OCI-LY3 (cell line): ENCODE measurements around the gene FLCN.

Experiments
- H2AFZ ChIP-seq: fragments of 200-600, 300-600 bp; shearing (Covaris generic); 2 replicates; pipeline ENCODE4 v1.6.0; 2014; ENCODE audit warnings: antibody characterized with exemption, low read depth, low read length
- H3K27ac ChIP-seq: fragments of 200-600, 300-600 bp; sonication (generic); 2 replicates; pipeline ENCODE4 v1.5.1; 2014; ENCODE audit warnings: mild to moderate bottlenecking, low read length, moderate library complexity, mixed read lengths
- H3K27me3 ChIP-seq: fragments of 200-600, 300-600 bp; sonication (generic); 2 replicates; pipeline ENCODE4 v1.6.1; 2014; ENCODE audit warnings: low read depth, low read length, mixed read lengths
- H3K36me3 ChIP-seq: fragments of 200-600, 300-600 bp; sonication (generic); replicated peaks from 2 replicates; pipeline ENCODE3; 2014; ENCODE audit warnings: low read depth, low read length, mixed read lengths
- H3K4me1 ChIP-seq: fragments of 300-600, 200-600 bp; sonication (generic); 2 replicates; pipeline ENCODE4 v1.6.1; 2014; ENCODE audit warnings: low read length, mixed read lengths
- H3K4me2 ChIP-seq: fragments of 200-600, 300-600 bp; sonication (generic); 2 replicates; pipeline ENCODE4 v1.6.1; 2014; ENCODE audit warnings: low read length, mixed read lengths
- H3K4me3 ChIP-seq: fragments of 300-600, 200-600 bp; sonication (generic); 2 replicates; pipeline ENCODE4 v1.5.1; 2014; ENCODE audit warnings: antibody characterized with exemption, mild to moderate bottlenecking, low read length, moderate library complexity
- H3K79me2 ChIP-seq: fragments of 300-600, 200-600 bp; shearing (Covaris generic); 2 replicates; pipeline ENCODE4 v1.6.1; 2014; ENCODE audit warnings: mild to moderate bottlenecking, low read length, mixed read lengths
- H3K9ac ChIP-seq: fragments of 300-600, 200-600 bp; shearing (Covaris generic); 2 replicates; pipeline ENCODE4 v1.6.0; 2014; ENCODE audit warnings: mild to moderate bottlenecking, low read length, moderate library complexity
- H3K9me3 ChIP-seq: fragments of 200-600, 300-600 bp; shearing (Covaris generic); 2 replicates; pipeline ENCODE4 v1.6.1; 2014; ENCODE audit warnings: low read length, mixed read lengths; ENCODE audit not compliant: insufficient read depth
- H4K20me1 ChIP-seq: fragments of 200-600, 300-600 bp; sonication (generic); 2 replicates; pipeline ENCODE4 v1.6.1; 2016; ENCODE audit warnings: low read length, mixed read lengths; ENCODE audit not compliant: insufficient read depth
- EZH2phosphoT487 ChIP-seq: fragments of 200-600 bp; shearing (Covaris generic); IDR thresholded peaks from 2 replicates; pipeline ENCODE4 v1.6.1; 2018; ENCODE audit warnings: antibody characterized with exemption, mixed run types, low read depth
- TF ChIP-seq, protein P1 (sequence below): fragments of 200-600, 300-600 bp; sonication (generic); IDR thresholded peaks from 2 replicates; pipeline ENCODE4 v1.5.1; 2014; ENCODE audit warnings: antibody characterized with exemption, low read length, low read depth

Gene FLCN

DNA sequence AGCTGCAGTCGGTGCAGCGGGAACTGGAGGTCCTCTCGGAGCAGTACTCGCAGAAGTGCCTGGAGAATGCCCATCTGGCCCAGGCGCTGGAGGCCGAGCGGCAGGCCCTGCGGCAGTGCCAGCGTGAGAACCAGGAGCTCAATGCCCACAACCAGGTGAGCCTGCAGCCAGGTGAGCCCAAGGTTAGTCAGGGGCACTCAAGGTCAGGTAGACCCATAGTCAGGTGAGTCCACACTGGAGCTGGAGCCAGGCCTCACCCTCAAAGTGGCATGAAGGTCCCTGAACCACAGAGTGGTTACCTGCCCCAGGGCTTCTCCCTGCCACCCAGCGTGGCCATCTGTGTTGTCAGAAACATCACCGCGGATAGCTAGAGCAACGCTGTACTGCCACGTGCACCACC lies 63.0 kb downstream of the FLCN start:
- no peak overlapping the region for H3K9ac ChIP-seq
- no peaks in the 10 kb centered on the region for H3K36me3 ChIP-seq
- no peak overlapping the region for H3K4me3 ChIP-seq
- H3K27ac ChIP-seq, result no peak overlapping the region
- TF ChIP-seq, protein P1, sequence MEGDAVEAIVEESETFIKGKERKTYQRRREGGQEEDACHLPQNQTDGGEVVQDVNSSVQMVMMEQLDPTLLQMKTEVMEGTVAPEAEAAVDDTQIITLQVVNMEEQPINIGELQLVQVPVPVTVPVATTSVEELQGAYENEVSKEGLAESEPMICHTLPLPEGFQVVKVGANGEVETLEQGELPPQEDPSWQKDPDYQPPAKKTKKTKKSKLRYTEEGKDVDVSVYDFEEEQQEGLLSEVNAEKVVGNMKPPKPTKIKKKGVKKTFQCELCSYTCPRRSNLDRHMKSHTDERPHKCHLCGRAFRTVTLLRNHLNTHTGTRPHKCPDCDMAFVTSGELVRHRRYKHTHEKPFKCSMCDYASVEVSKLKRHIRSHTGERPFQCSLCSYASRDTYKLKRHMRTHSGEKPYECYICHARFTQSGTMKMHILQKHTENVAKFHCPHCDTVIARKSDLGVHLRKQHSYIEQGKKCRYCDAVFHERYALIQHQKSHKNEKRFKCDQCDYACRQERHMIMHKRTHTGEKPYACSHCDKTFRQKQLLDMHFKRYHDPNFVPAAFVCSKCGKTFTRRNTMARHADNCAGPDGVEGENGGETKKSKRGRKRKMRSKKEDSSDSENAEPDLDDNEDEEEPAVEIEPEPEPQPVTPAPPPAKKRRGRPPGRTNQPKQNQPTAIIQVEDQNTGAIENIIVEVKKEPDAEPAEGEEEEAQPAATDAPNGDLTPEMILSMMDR, result no peak
- no peak for TF ChIP-seq EZH2phosphoT487
- no peaks in the 10 kb centered on the region for H4K20me1 ChIP-seq
- H3K4me2 ChIP-seq, result no peak overlapping the region
- H3K9me3 ChIP-seq, result no peaks in the 10 kb centered on the region
- no peak overlapping the region for H2AFZ ChIP-seq
- no peaks in the 10 kb centered on the region for H3K79me2 ChIP-seq
- no peaks in the 10 kb centered on the region for H3K27me3 ChIP-seq
- no peaks in the 10 kb centered on the region for H3K4me1 ChIP-seq

DNA sequence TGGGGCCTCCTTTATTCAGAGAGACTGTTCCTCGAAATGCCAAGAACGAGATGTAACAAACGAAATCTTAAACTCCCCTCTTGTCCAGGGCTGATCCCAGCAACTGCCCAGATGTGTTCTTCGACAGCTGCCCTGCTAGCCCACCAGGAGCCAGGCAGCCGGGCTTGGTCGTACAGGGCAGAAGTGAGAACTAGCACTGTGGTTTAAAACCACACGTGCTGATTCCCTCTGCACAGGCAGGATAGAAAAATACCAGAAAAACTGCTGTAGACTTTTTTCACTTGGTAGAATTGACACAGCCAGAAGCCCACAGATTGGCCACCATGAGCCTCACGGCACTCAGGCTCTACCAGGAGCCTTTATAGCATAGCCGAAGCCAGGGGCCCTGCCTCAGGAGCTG lies 64.0 kb downstream of the FLCN start:
- Histone ChIP-seq H3K9me3 (no peaks in the 10 kb centered on the region), H3K9ac (no peak overlapping the region)

GRCh38 chr17:17172001-17172939 lies 64.7 kb downstream of the FLCN start:
- Histone ChIP-seq H3K27ac (no peak overlapping the region), H2AFZ (no peak overlapping the region), H3K79me2 (no peaks in the 10 kb centered on the region)

More for the DNA sequence above, 64.0 kb downstream of the FLCN start:
- H3K36me3 ChIP-seq, result no peaks in the 10 kb centered on the region
- H3K27me3 ChIP-seq, result no peaks in the 10 kb centered on the region
- H3K4me3 ChIP-seq, result no peak overlapping the region
- no peak overlapping the region for H3K4me2 ChIP-seq
- no peak overlapping the region for H2AFZ ChIP-seq
- no peaks in the 10 kb centered on the region for H3K4me1 ChIP-seq
- H3K27ac ChIP-seq, result no peak overlapping the region
- H4K20me1 ChIP-seq, result no peaks in the 10 kb centered on the region
- H3K79me2 ChIP-seq, result no peaks in the 10 kb centered on the region
- no peak for TF ChIP-seq EZH2phosphoT487
- TF ChIP-seq, protein P1, result no peak

GRCh38 chr17:17171186-17171585 lies 65.8 kb downstream of the FLCN start:
- no peaks in the 10 kb centered on the region for H3K79me2 ChIP-seq
- no peaks in the 10 kb centered on the region for H3K9me3 ChIP-seq
- TF ChIP-seq, protein P1, result no peak
- TF ChIP-seq EZH2phosphoT487, result no peak
- H3K27me3 ChIP-seq, result no peaks in the 10 kb centered on the region
- no peak overlapping the region for H3K27ac ChIP-seq
- no peaks in the 10 kb centered on the region for H3K4me1 ChIP-seq
- no peaks in the 10 kb centered on the region for H3K36me3 ChIP-seq
- H2AFZ ChIP-seq, result no peak overlapping the region
- no peak overlapping the region for H3K9ac ChIP-seq
- H4K20me1 ChIP-seq, result no peaks in the 10 kb centered on the region
- no peak overlapping the region for H3K4me3 ChIP-seq
- no peak overlapping the region for H3K4me2 ChIP-seq

More at GRCh38 chr17:17172001-17172939, 64.7 kb downstream of the FLCN start:
- Histone ChIP-seq H3K27me3 (no peaks in the 10 kb centered on the region), H3K4me3 (no peak overlapping the region), H4K20me1 (no peaks in the 10 kb centered on the region), H3K9me3 (no peaks in the 10 kb centered on the region), H3K9ac (no peak overlapping the region), H3K36me3 (no peaks in the 10 kb centered on the region), H3K4me1 (no peaks in the 10 kb centered on the region), H3K4me2 (no peak overlapping the region)
- TF ChIP-seq EZH2phosphoT487, result no peak
- TF ChIP-seq, protein P1, result no peak
